Dermis lymphatic vessel endothelial cell (primary cell): Measurements from ENCODE around the gene RRP7A. TPM values are rescaled to one million over a fixed set of nuclear protein-coding genes. Genes with fewer than 3 reads are reported as not detected.

Experiments
- total RNA-seq: library from RNA; depleted of rRNA; stranded (reverse); fragments of >200 nt; gene quantifications from 2 replicates; pipeline ENCODE4 v1.2.1, GENCODE V29; 2014

Gene RRP7A, protein sequence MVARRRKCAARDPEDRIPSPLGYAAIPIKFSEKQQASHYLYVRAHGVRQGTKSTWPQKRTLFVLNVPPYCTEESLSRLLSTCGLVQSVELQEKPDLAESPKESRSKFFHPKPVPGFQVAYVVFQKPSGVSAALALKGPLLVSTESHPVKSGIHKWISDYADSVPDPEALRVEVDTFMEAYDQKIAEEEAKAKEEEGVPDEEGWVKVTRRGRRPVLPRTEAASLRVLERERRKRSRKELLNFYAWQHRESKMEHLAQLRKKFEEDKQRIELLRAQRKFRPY
- total RNA-seq = 21.0 and 37.2 TPM in 2 replicates

DNA sequence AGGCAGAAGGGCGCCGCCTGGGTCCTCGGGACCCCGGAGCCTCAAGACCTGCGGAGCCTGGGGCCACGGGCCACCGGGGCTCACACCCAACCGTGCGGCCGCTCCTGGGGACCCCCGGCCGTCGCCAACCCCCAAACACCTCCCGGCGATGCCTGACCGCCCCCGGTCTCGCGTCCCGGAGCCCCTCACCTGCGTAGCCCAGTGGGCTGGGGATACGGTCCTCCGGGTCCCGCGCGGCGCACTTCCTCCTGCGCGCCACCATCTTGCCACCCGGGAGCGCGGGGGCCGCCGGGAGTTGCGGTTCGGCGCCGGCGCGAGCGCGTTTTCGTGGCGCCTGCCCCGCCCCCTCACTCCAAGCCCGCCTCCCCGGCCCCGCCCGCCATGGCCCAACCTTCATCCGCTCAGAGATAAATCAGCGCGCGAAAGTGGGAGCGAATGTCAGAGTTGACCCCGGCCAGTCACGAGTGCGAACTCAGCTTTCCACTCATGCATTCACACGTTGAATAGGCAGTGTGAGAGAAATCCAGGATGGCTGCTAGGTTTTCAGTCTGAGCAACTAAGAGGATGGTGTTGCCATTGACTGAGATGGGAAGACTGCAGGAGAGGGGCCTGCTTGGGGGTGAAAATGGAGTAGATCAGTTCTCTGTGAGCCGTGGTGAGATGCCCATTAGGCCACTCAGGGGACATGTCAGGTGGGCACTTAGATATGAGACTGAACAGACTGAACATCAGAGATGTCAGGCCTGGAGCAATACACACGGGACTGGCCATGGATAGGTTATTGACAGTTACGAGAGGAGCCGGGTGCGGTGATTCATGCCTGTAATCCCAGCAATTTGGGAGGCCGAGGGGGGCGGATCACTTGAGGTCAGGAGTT, at the start of gene RRP7A:
TSS of gene RRP7A (minus strand) at position 272 of the 877 bp plus-strand sequence. CDS start at position 262, 10 bp downstream.

DNA sequence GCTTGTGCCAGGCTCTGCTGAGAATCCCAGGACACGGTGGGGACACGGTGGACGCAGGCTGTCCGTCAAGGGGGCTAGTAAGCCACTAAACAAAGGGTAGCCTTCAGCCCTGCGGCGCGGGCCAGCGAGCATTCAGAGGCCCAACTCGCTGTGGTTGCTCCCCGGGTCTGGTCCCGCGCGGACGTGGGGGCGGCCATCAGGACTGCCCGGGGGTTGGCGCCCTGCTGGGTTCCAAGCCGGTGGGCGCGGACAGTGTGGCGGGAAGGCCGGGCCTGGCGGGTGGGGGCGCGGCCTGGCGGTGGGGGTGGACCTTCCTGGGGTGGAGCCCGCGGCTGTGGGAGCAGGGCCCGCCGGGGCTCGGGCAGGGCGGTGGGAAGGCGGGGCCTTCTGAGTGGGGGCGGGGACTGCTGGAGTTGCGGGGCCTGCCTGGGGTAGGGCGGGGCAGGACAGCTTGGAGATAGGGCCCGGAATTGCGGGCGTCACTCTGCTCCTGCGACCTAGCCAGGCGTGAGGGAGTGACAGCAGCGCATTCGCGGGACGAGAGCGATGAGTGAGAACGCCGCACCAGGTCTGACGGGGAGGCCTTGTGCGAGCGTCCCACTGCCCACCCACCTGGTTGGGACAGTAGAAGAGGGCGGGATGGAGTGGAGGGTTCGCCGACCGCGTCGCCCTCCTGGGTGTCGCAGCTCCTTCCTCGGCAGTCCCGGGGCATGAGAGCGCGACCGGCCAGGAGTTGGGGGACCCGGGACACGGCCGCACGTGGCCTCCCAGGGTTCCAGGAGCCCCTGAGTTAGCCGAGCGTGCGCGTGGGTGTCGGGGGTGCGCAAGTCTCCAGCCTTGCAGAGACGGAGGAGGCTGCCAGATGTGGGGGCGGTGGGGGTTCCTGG, 34.1 kb upstream of the RRP7A start, which contains the start of gene SERHL2:
TSS of gene SERHL2 (plus strand) at position 482 of the 887 bp plus-strand sequence. CDS start at position 547, 65 bp downstream.

Other genes starting within 250 kb of the RRP7A start
- gene TCF20, start 249.1 kb downstream of the RRP7A start, total RNA-seq = 18.5 and 19.3 TPM in 2 replicates
- gene NFAM1, start 87.4 kb downstream of the RRP7A start, total RNA-seq = not detected in 2 replicates
- 4.0 and 7.4 TPM in 2 replicates for gene SERHL2, start 34.2 kb upstream of the RRP7A start, total RNA-seq
- 21.9 and 25.1 TPM in 2 replicates for gene POLDIP3, start 95.1 kb upstream of the RRP7A start, total RNA-seq
- 0.69 and 0.76 TPM in 2 replicates for gene ATP5MGL, start 120.8 kb upstream of the RRP7A start, total RNA-seq
- gene CYB5R3, start 129.6 kb upstream of the RRP7A start, total RNA-seq = 138 and 189 TPM in 2 replicates
- gene A4GALT, start 201.1 kb upstream of the RRP7A start, total RNA-seq = 51.3 and 59.0 TPM in 2 replicates